Esophagus muscularis mucosa (tissue), 4 donors: ENCODE results near the gene WRAP53. TPM values are rescaled to one million over a fixed set of nuclear protein-coding genes. Genes with fewer than 3 reads are reported as not detected.

Source experiments
- DNase-seq: peaks from one replicate; pipeline ENCODE4 v3.0.0-alpha.2; 2017; ENCODE audit errors: extremely low spot score
- H3K27ac ChIP-seq, 4 donors: fragments of 200-600 bp; sonication (generic); replicated peaks in 1 of 4; 1 replicate in 3 of 4; 2 replicates in 1 of 4; pipeline ENCODE4 v1.5.1; 2016 to 2019; ENCODE audit warnings: mild to moderate bottlenecking in 1 of 4
- H3K27me3 ChIP-seq, 4 donors: fragments of 200-600 bp; sonication (generic); one replicate each; pipeline versions ENCODE4 v1.5.1 to v1.6.0; 2016 to 2019
- H3K36me3 ChIP-seq, 4 donors: fragments of 200-600 bp; sonication (generic); one replicate each; pipeline ENCODE4 v1.5.1; 2016 to 2019
- H3K4me1 ChIP-seq, 4 donors: fragments of 200-600 bp; sonication (generic); one replicate each; pipeline ENCODE4 v1.5.1; 2016 to 2019
- H3K4me3 ChIP-seq, 4 donors: fragments of 200-600 bp; sonication (generic); 1 replicate in 2 of 4; 2 replicates in 2 of 4; pipeline ENCODE4 v1.5.1; 2016 to 2019; ENCODE audit warnings: mild to moderate bottlenecking in 4 of 4, moderate library complexity in 1 of 4
- H3K9me3 ChIP-seq, 4 donors: fragments of 200-600 bp; sonication (generic); 1 replicate in 3 of 4; 2 replicates in 1 of 4; pipeline ENCODE4 v1.5.1; 2016 to 2019
- EP300 ChIP-seq: sonication (generic); formaldehyde crosslinking; IDR thresholded peaks from one replicate; pipeline ENCODE4 v1.6.1; 2017; ENCODE audit warnings: antibody characterized with exemption
- POLR2A ChIP-seq: fragments of 450-650 bp; IDR thresholded peaks from one replicate; pipeline ENCODE4 v1.6.1; 2017; ENCODE audit warnings: antibody characterized with exemption, moderate library complexity, mild to moderate bottlenecking, low read depth
- POLR2AphosphoS5 ChIP-seq, 2 donors: sonication (generic); formaldehyde crosslinking; IDR thresholded peaks; one replicate each; pipeline ENCODE4 v1.6.1; 2017; ENCODE audit warnings: antibody characterized with exemption in 2 of 2
- WGBS: methylation state at CpG from one replicate; pipeline ENCODE4 v1.1.5; 2018; 5-methylcytosine and 5-hydroxymethylcytosine counted together
- intact Hi-C: fragments of 100-400 bp; cut with DNase I; formaldehyde crosslinking; loops from one replicate; pipeline ENCODE4 v1.15.1; 2023
- total RNA-seq, 4 donors: library from RNA; depleted of rRNA; stranded (reverse); fragments of >200 nt; gene quantifications; one replicate each; pipeline versions ENCODE4 v1.1.0 to v1.2.1, GENCODE V29; 2016
- TF ChIP-seq, protein P1 (sequence below), 3 experiments: fragments of 200-600 bp in 2 of 3; fragments of 450-650 bp in 1 of 3; sonication (generic) in 2 of 3; IDR thresholded peaks; one replicate each; pipeline ENCODE4 v1.5.1; 2017 to 2019; ENCODE audit warnings: antibody characterized with exemption in 3 of 3, mild to moderate bottlenecking in 2 of 3, moderate library complexity in 1 of 3

Gene WRAP53
- total RNA-seq, 4 donors from 2014 or later = 3.3 to 6.4 (median 3.8) TPM

DNA sequence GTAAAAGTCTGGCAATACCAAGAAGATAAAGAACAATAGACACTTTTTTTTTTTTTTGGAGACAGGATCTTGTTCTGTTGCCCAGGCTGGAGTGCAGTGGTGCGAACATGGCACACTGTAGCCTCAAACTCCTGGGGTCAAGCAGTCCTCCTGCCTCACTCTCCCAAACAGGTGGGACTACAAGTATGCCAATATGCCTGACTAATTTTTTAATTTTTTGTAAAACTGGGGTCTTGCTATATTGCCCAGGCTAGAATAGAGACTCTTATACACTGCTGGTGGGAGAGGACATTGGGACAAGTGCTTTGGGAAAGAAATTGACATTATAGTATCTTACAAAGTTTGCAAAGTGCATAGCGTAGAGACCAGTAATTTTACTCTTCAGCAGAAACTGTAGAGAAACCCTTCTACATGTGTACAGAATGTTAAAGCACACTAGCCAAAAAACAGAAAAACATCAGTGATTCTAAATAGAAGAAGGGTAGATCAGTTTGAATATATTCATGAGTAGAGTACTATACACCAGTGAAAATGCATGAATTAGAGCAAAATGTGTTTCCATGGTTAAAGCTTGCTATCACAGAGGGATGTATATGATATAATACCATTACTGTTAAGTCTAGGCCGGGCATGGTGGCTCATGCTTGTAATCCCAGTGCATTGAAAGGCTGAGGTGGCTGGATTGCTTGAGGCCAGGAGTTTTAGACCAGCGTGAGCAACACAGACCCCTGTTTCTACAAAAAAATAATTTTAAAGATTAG, 9.7 kb downstream of the WRAP53 start:
- Histone ChIP-seq H3K9me3 (no peaks in the 10 kb centered on the region), H3K27me3 (peaks cover 0 to 27% (median 0%) of the 10 kb centered on the region in 4 donors), H3K27ac (no peak overlapping the region), H3K4me3 (no peak overlapping the region), H3K4me1 (no peaks in the 10 kb centered on the region), H3K36me3 (peaks cover 27 to 57% (median 35%) of the 10 kb centered on the region in 4 donors)
- 98% methylated on average over 4 of the region's 4 CpGs for WGBS
- intact Hi-C loops = no loop called here
- no peak for TF ChIP-seq POLR2AphosphoS5 (IDR thresholded peaks at IDR 0.05)
- no peak for TF ChIP-seq POLR2A
- TF ChIP-seq EP300 = no peak
- TF ChIP-seq, protein P1, sequence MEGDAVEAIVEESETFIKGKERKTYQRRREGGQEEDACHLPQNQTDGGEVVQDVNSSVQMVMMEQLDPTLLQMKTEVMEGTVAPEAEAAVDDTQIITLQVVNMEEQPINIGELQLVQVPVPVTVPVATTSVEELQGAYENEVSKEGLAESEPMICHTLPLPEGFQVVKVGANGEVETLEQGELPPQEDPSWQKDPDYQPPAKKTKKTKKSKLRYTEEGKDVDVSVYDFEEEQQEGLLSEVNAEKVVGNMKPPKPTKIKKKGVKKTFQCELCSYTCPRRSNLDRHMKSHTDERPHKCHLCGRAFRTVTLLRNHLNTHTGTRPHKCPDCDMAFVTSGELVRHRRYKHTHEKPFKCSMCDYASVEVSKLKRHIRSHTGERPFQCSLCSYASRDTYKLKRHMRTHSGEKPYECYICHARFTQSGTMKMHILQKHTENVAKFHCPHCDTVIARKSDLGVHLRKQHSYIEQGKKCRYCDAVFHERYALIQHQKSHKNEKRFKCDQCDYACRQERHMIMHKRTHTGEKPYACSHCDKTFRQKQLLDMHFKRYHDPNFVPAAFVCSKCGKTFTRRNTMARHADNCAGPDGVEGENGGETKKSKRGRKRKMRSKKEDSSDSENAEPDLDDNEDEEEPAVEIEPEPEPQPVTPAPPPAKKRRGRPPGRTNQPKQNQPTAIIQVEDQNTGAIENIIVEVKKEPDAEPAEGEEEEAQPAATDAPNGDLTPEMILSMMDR (IDR thresholded peaks at IDR 0.05) = no peak
- DNase-seq = no peak

DNA sequence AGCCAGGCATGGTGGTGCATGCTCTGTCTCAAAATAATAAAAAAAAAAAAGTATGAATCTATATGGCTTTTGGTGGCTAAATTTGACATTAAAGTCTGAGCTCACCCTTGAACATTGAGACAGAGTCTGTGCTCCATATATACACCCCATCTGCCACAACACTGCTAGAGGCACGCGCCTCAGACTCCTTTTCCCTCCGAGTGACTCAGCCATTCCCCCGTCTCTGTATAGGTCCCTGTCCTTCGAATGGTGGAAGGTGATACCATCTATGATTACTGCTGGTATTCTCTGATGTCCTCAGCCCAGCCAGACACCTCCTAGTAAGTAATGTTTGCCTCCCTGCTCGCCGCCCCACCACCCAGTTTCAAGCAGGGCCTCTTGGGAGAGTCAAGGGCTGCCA, 12.2 kb downstream of the WRAP53 start:
- Histone ChIP-seq H3K36me3 (peaks cover 24 to 39% (median 32%) of the 10 kb centered on the region in 4 donors), H3K27ac (no peak overlapping the region), H3K4me3 (no peak overlapping the region), H3K4me1 (peaks cover 12 to 23% (median 19%) of the 10 kb centered on the region in 4 donors), H3K9me3 (no peaks in the 10 kb centered on the region), H3K27me3 (peaks cover 0 to 52% (median 16%) of the 10 kb centered on the region in 4 donors)
- intact Hi-C loops = no loop called here
- TF ChIP-seq EP300 (no peak), POLR2A (no peak), POLR2AphosphoS5 (IDR thresholded peaks at IDR 0.05) (no peak)
- TF ChIP-seq, protein P1 (IDR thresholded peaks at IDR 0.05) = no peak
- DNase-seq = no peak
- WGBS = 90% methylated on average over 7 of the region's 7 CpGs

DNA sequence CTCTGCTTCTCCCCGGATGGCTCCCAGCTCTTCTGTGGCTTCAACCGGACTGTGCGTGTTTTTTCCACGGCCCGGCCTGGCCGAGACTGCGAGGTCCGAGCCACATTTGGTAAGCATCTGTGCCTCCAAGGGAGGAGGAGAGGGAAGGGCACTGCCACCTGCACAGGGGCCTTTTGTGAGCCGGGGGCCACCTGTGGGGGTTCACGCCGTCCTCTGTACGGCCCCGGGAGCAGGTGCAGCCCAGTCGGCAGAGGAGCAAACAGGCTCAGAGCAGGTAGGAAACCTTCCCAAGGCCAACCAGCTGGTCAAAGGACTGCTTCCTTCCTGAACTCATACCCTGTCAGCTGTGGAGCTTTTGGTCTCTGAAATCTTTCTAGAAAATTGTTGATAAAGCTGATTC, 13.4 kb downstream of the WRAP53 start:
- 96% methylated on average over 12 of the region's 14 CpGs for WGBS
- DNase-seq = no peak
- H3K27ac ChIP-seq = no peak overlapping the region
- intact Hi-C loops = no loop called here
- H3K27me3 ChIP-seq = peaks cover 0 to 64% (median 23%) of the 10 kb centered on the region in 4 donors
- no peaks in the 10 kb centered on the region for H3K9me3 ChIP-seq
- no peak overlapping the region for H3K4me3 ChIP-seq
- peaks cover 16 to 27% (median 22%) of the 10 kb centered on the region in 4 donors for H3K4me1 ChIP-seq
- H3K36me3 ChIP-seq = peaks cover 21 to 34% (median 28%) of the 10 kb centered on the region in 4 donors
- TF ChIP-seq POLR2AphosphoS5 (IDR thresholded peaks at IDR 0.05) (no peak), POLR2A (no peak), EP300 (no peak)

DNA sequence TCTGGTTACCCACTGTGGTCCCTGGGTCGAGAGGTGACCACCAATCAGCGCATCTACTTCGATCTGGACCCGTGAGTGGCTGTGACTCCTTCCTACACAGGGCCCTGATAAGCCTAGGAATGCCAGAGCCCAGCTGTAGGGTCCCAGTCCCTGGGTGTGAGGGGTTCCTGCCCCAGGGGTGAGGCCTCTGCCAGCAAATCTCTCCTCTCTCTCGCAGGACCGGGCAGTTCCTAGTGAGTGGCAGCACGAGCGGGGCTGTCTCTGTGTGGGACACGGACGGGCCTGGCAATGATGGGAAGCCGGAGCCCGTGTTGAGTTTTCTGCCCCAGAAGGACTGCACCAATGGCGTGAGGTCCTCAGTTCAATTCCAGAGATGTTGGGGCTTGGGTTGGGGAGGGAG, 14.5 kb downstream of the WRAP53 start:
- intact Hi-C loops = no loop called here
- H3K4me1 ChIP-seq = peaks cover 16 to 27% (median 22%) of the 10 kb centered on the region in 4 donors
- no peak for DNase-seq
- H3K27me3 ChIP-seq = peaks cover 0 to 75% (median 27%) of the 10 kb centered on the region in 4 donors
- peaks cover 21 to 34% (median 28%) of the 10 kb centered on the region in 4 donors for H3K36me3 ChIP-seq
- 91% methylated on average over 10 of the region's 13 CpGs for WGBS
- no peak overlapping the region for H3K27ac ChIP-seq
- TF ChIP-seq EP300 (no peak), POLR2A (no peak), POLR2AphosphoS5 (IDR thresholded peaks at IDR 0.05) (no peak)
- TF ChIP-seq, protein P1 (IDR thresholded peaks at IDR 0.05) = no peak
- no peak overlapping the region for H3K4me3 ChIP-seq
- no peaks in the 10 kb centered on the region for H3K9me3 ChIP-seq
